Osteocyte (in vitro differentiated cells): ENCODE data around the gene TWIST2. TPM values are rescaled to one million over a fixed set of nuclear protein-coding genes. Genes with fewer than 3 reads are reported as not detected.

Source experiments
- DNase-seq: peaks from one replicate; pipeline ENCODE4 v3.0.0; 2021; ENCODE audit warnings: mixed read lengths; ENCODE audit not compliant: unreplicated experiment; ENCODE audit errors: extremely low spot score
- H3K27ac Mint-ChIP-seq: one replicate; pipeline ENCODE4 v1.8.0; 2021; ENCODE audit warnings: mild to moderate bottlenecking, mixed read lengths; ENCODE audit not compliant: unreplicated experiment
- H3K27me3 Mint-ChIP-seq: one replicate; pipeline ENCODE4 v1.8.0; 2021; ENCODE audit warnings: mixed read lengths; ENCODE audit not compliant: unreplicated experiment
- H3K36me3 Mint-ChIP-seq: one replicate; pipeline ENCODE4 v1.8.0; 2021; ENCODE audit warnings: mixed read lengths; ENCODE audit not compliant: unreplicated experiment
- H3K4me1 Mint-ChIP-seq: one replicate; pipeline ENCODE4 v1.8.0; 2021; ENCODE audit warnings: mixed read lengths; ENCODE audit not compliant: unreplicated experiment
- H3K4me3 Mint-ChIP-seq: one replicate; pipeline ENCODE4 v1.8.0; 2021; ENCODE audit warnings: mild to moderate bottlenecking, moderate library complexity, mixed read lengths; ENCODE audit not compliant: unreplicated experiment
- H3K9me3 Mint-ChIP-seq: one replicate; pipeline ENCODE4 v1.8.0; 2021; ENCODE audit warnings: mixed read lengths; ENCODE audit not compliant: unreplicated experiment
- CTCF ChIP-seq: fragments of 200-600 bp; sonication (generic); IDR thresholded peaks from 2 replicates; pipeline ENCODE4 v1.5.0; 2021; ENCODE audit warnings: antibody characterized with exemption, mild to moderate bottlenecking, moderate library complexity
- total RNA-seq: library from RNA; stranded (reverse); gene quantifications from 2 replicates; pipeline ENCODE4 v1.2.1, GENCODE V29; 2021

The TWIST2 gene
- total RNA-seq, 1 donor from 2014 or later: 6.0 TPM

- Mint-ChIP-seq H3K27me3 (peaks cover 12% of the 10 kb centered on the region), H3K4me1 (peaks cover 9% of the 10 kb centered on the region), H3K4me3 (no peak overlapping the region), H3K27ac (no peak overlapping the region), H3K36me3 (no peaks in the 10 kb centered on the region), H3K9me3 (no peaks in the 10 kb centered on the region)
- TF ChIP-seq CTCF: no peak
- DNase-seq: peak; percentile 75
These were observed 99.4 kb downstream of the TWIST2 start for GRCh38 chr2:238947243-238947760.

GRCh38 chr2:238947920-238948710 lies 100.2 kb downstream of the TWIST2 start:
- TF ChIP-seq CTCF: no peak
- Mint-ChIP-seq H3K9me3 (no peaks in the 10 kb centered on the region), H3K27me3 (peaks cover 18% of the 10 kb centered on the region), H3K4me1 (peaks cover 5% of the 10 kb centered on the region), H3K4me3 (no peak overlapping the region), H3K36me3 (no peaks in the 10 kb centered on the region), H3K27ac (no peak overlapping the region)
- no peak for DNase-seq

- H3K4me1 Mint-ChIP-seq: peaks cover 5% of the 10 kb centered on the region
These were observed 101.1 kb downstream of the TWIST2 start for GRCh38 chr2:238948765-238949641.

GRCh38 chr2:238949710-238950345 lies 101.9 kb downstream of the TWIST2 start:
- Mint-ChIP-seq H3K4me3 (no peak overlapping the region), H3K9me3 (no peaks in the 10 kb centered on the region), H3K4me1 (peaks cover 5% of the 10 kb centered on the region), H3K36me3 (no peaks in the 10 kb centered on the region), H3K27ac (no peak overlapping the region), H3K27me3 (peaks cover 23% of the 10 kb centered on the region)
- no peak for TF ChIP-seq CTCF
- peak; percentile 70 for DNase-seq

More at GRCh38 chr2:238948765-238949641, 101.1 kb downstream of the TWIST2 start:
- Mint-ChIP-seq H3K27me3 (peaks cover 21% of the 10 kb centered on the region), H3K36me3 (no peaks in the 10 kb centered on the region), H3K9me3 (no peaks in the 10 kb centered on the region), H3K4me3 (no peak overlapping the region), H3K27ac (no peak overlapping the region)
- no peak for TF ChIP-seq CTCF
- peak; percentile 59 for DNase-seq
